ENCODE data around the gene HORMAD2. TPM values are rescaled to one million over a fixed set of nuclear protein-coding genes. Genes with fewer than 3 reads are reported as not detected.

Gene HORMAD2
- total and polyA plus RNA-seq, 4 donors: 0.02 to 0.46 TPM; not detected in 2

GRCh38 chr22:30217698-30218560 lies 137.7 kb downstream of the HORMAD2 start:
- ATAC-seq (ENCODE audit: insufficient read depth, low FRiP score): no peak
- peaks cover 0 to 5% (median 0%) of the 10 kb centered on the region in 3 donors for H3K27me3 ChIP-seq (ENCODE audit: control insufficient read depth in 3 of 3, insufficient read depth in 3 of 3, low read length in 2 of 3)
- no peak overlapping the region for H3K4me3 ChIP-seq
- TF ChIP-seq CTCF (IDR thresholded peaks at IDR 0.05; ENCODE audit: control extremely low read depth, extremely low read depth): no peak
- DNase-seq: no peak
- no peaks in the 10 kb centered on the region for H3K9me3 ChIP-seq (ENCODE audit: control insufficient read depth in 4 of 4, insufficient read depth in 3 of 4, low read length in 3 of 4)
- H3K4me1 ChIP-seq (ENCODE audit: control insufficient read depth in 5 of 5, insufficient read depth in 5 of 5, low read length in 5 of 5): peaks cover 0 to 5% (median under 1%) of the 10 kb centered on the region in 5 donors
- WGBS, 2 donors: 85 to 92% methylated on average over 23 of the region's 23 CpGs
- H3K27ac ChIP-seq (ENCODE audit: low read depth in 1 of 2, low read length in 1 of 2): no peak overlapping the region
- H3K9ac ChIP-seq (ENCODE audit: insufficient read depth in 1 of 2, low read length in 2 of 2): no peak overlapping the region
- no peaks in the 10 kb centered on the region for H3K36me3 ChIP-seq (ENCODE audit: control insufficient read depth in 4 of 4, insufficient read depth in 4 of 4, low read length in 4 of 4)

- H3K9ac ChIP-seq (ENCODE audit: insufficient read depth in 1 of 2, low read length in 2 of 2): no peak overlapping the region
- H3K4me1 ChIP-seq (ENCODE audit: control insufficient read depth in 5 of 5, insufficient read depth in 5 of 5, low read length in 5 of 5): peaks cover 0 to 9% (median 0%) of the 10 kb centered on the region in 5 donors
- 83 to 88% methylated on average over 8 of the region's 8 CpGs for WGBS, 2 donors
- TF ChIP-seq CTCF (IDR thresholded peaks at IDR 0.05; ENCODE audit: control extremely low read depth, extremely low read depth): no peak
- no peak overlapping the region for H3K4me3 ChIP-seq
- peaks cover 0 to 5% (median 0%) of the 10 kb centered on the region in 3 donors for H3K27me3 ChIP-seq (ENCODE audit: control insufficient read depth in 3 of 3, insufficient read depth in 3 of 3, low read length in 2 of 3)
- no peaks in the 10 kb centered on the region for H3K36me3 ChIP-seq (ENCODE audit: control insufficient read depth in 4 of 4, insufficient read depth in 4 of 4, low read length in 4 of 4)
- DNase-seq (no peak), ATAC-seq (ENCODE audit: insufficient read depth, low FRiP score) (no peak)
- H3K9me3 ChIP-seq (ENCODE audit: control insufficient read depth in 4 of 4, insufficient read depth in 3 of 4, low read length in 3 of 4): no peaks in the 10 kb centered on the region
- no peak overlapping the region for H3K27ac ChIP-seq (ENCODE audit: low read depth in 1 of 2, low read length in 1 of 2)
These were observed 138.9 kb downstream of the HORMAD2 start for GRCh38 chr22:30219049-30219654.

- no peak for ATAC-seq (ENCODE audit: insufficient read depth, low FRiP score)
- Histone ChIP-seq H3K9ac (ENCODE audit: insufficient read depth in 1 of 2, low read length in 2 of 2) (no peak overlapping the region), H3K4me1 (ENCODE audit: control insufficient read depth in 5 of 5, insufficient read depth in 5 of 5, low read length in 5 of 5) (peaks cover 0 to 9% (median 0%) of the 10 kb centered on the region in 5 donors), H3K27ac (ENCODE audit: low read depth in 1 of 2, low read length in 1 of 2) (no peak overlapping the region), H3K9me3 (ENCODE audit: control insufficient read depth in 4 of 4, insufficient read depth in 3 of 4, low read length in 3 of 4) (no peaks in the 10 kb centered on the region), H3K27me3 (ENCODE audit: control insufficient read depth in 3 of 3, insufficient read depth in 3 of 3, low read length in 2 of 3) (peaks cover 0 to 5% (median 0%) of the 10 kb centered on the region in 3 donors), H3K4me3 (no peak overlapping the region), H3K36me3 (ENCODE audit: control insufficient read depth in 4 of 4, insufficient read depth in 4 of 4, low read length in 4 of 4) (no peaks in the 10 kb centered on the region)
- TF ChIP-seq CTCF (IDR thresholded peaks at IDR 0.05; ENCODE audit: control extremely low read depth, extremely low read depth): no peak
- no peak for DNase-seq
These were observed 139.5 kb downstream of the HORMAD2 start for GRCh38 chr22:30219668-30220278.
